H1 (cell line): Measurements from ENCODE around the gene AHI1. TPM values are rescaled to one million over a fixed set of nuclear protein-coding genes. Genes with fewer than 3 reads are reported as not detected.

Experiments used
- ASH2L ChIP-seq: fragments of 200-600, 300-600 bp; sonication (generic); IDR thresholded peaks from one replicate; pipeline ENCODE4 v1.7.1; 2017; ENCODE audit warnings: low read length
- CEBPB ChIP-seq: IDR thresholded peaks from 2 replicates; pipeline ENCODE4 v1.6.1; 2012; ENCODE audit warnings: low read depth, low read length
- POLR2AphosphoS5 ChIP-seq: IDR thresholded peaks from 2 replicates; pipeline ENCODE4 v1.6.1; 2011; ENCODE audit warnings: low read depth, low read length
- POU5F1 ChIP-seq: IDR thresholded peaks from 2 replicates; pipeline ENCODE4 v1.6.1; 2011; ENCODE audit warnings: low read depth, mild to moderate bottlenecking, low read length, moderate library complexity
- polyA plus RNA-seq, 7 experiments: library from polyadenylated mRNA; depleted of rRNA in 3 of 7; stranded (reverse) in 5 of 7; unstranded in 2 of 7; fragments of >200 nt in 5 of 7; fragments of 200-250 nt in 2 of 7; gene quantifications; 1 replicate in 5 of 7; 2 replicates in 1 of 7; 4 replicates in 1 of 7; pipeline versions ENCODE4 v1.2.1 to v1.2.3, GENCODE V29; 2011 to 2013; ENCODE audit warnings: missing spikeins in 2 of 7, mixed read lengths in 2 of 7
- total RNA-seq: library from RNA; stranded (reverse); fragmentation: NEBNext Ultra II Directional; extraction: Animal tissue kit (Norgen Biotek cat#: 25700); gene quantifications from 2 replicates; pipeline ENCODE4 v1.2.1, GENCODE V29; 2021
- TF ChIP-seq, protein P1 (sequence below): fragments of 300-600 bp; sonication (generic); IDR thresholded peaks from 2 replicates; pipeline ENCODE4 v1.7.1; 2012; ENCODE audit warnings: low read length, moderate library complexity, mild to moderate bottlenecking, inconsistent platforms; ENCODE audit not compliant: insufficient replicate concordance

The AHI1 gene
- total and polyA plus RNA-seq, 2 of the 8 experiments (the other 6 are each of a cell fraction or from before 2014, with no cell fraction given), result 4.2 to 19.6 TPM

DNA sequence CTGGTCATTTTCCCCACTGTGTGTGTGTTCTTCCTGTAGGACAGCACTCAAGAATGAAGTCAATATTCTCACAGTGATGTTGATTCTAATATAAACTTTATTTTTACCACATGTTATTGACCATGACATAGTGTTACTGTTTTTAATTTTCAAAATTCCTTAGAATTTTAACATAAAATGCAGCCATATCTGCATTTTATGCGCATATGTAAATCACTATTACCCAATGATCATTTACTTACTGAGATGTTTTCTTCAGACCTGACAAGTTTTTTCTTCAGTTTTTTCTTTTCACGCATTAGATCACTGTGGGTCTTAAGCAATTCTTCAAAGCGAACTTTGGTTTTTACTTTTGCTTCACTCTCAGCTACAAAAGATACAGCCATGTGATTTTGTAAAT lies 7.2 kb downstream of the AHI1 start (continued):
- TF ChIP-seq, protein P1, sequence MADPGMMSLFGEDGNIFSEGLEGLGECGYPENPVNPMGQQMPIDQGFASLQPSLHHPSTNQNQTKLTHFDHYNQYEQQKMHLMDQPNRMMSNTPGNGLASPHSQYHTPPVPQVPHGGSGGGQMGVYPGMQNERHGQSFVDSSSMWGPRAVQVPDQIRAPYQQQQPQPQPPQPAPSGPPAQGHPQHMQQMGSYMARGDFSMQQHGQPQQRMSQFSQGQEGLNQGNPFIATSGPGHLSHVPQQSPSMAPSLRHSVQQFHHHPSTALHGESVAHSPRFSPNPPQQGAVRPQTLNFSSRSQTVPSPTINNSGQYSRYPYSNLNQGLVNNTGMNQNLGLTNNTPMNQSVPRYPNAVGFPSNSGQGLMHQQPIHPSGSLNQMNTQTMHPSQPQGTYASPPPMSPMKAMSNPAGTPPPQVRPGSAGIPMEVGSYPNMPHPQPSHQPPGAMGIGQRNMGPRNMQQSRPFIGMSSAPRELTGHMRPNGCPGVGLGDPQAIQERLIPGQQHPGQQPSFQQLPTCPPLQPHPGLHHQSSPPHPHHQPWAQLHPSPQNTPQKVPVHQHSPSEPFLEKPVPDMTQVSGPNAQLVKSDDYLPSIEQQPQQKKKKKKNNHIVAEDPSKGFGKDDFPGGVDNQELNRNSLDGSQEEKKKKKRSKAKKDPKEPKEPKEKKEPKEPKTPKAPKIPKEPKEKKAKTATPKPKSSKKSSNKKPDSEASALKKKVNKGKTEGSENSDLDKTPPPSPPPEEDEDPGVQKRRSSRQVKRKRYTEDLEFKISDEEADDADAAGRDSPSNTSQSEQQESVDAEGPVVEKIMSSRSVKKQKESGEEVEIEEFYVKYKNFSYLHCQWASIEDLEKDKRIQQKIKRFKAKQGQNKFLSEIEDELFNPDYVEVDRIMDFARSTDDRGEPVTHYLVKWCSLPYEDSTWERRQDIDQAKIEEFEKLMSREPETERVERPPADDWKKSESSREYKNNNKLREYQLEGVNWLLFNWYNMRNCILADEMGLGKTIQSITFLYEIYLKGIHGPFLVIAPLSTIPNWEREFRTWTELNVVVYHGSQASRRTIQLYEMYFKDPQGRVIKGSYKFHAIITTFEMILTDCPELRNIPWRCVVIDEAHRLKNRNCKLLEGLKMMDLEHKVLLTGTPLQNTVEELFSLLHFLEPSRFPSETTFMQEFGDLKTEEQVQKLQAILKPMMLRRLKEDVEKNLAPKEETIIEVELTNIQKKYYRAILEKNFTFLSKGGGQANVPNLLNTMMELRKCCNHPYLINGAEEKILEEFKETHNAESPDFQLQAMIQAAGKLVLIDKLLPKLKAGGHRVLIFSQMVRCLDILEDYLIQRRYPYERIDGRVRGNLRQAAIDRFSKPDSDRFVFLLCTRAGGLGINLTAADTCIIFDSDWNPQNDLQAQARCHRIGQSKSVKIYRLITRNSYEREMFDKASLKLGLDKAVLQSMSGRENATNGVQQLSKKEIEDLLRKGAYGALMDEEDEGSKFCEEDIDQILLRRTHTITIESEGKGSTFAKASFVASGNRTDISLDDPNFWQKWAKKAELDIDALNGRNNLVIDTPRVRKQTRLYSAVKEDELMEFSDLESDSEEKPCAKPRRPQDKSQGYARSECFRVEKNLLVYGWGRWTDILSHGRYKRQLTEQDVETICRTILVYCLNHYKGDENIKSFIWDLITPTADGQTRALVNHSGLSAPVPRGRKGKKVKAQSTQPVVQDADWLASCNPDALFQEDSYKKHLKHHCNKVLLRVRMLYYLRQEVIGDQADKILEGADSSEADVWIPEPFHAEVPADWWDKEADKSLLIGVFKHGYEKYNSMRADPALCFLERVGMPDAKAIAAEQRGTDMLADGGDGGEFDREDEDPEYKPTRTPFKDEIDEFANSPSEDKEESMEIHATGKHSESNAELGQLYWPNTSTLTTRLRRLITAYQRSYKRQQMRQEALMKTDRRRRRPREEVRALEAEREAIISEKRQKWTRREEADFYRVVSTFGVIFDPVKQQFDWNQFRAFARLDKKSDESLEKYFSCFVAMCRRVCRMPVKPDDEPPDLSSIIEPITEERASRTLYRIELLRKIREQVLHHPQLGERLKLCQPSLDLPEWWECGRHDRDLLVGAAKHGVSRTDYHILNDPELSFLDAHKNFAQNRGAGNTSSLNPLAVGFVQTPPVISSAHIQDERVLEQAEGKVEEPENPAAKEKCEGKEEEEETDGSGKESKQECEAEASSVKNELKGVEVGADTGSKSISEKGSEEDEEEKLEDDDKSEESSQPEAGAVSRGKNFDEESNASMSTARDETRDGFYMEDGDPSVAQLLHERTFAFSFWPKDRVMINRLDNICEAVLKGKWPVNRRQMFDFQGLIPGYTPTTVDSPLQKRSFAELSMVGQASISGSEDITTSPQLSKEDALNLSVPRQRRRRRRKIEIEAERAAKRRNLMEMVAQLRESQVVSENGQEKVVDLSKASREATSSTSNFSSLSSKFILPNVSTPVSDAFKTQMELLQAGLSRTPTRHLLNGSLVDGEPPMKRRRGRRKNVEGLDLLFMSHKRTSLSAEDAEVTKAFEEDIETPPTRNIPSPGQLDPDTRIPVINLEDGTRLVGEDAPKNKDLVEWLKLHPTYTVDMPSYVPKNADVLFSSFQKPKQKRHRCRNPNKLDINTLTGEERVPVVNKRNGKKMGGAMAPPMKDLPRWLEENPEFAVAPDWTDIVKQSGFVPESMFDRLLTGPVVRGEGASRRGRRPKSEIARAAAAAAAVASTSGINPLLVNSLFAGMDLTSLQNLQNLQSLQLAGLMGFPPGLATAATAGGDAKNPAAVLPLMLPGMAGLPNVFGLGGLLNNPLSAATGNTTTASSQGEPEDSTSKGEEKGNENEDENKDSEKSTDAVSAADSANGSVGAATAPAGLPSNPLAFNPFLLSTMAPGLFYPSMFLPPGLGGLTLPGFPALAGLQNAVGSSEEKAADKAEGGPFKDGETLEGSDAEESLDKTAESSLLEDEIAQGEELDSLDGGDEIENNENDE, result no peak
- peak; percentile 83; the same call in 1 of the 2 replicates for TF ChIP-seq POU5F1
- no peak for TF ChIP-seq ASH2L
- peak; percentile 53; the same call in 1 of the 2 replicates for TF ChIP-seq CEBPB
- no peak for TF ChIP-seq POLR2AphosphoS5
- TF ChIP-seq, all 59 proteins: peak for 2
